Pons (tissue), 1 donor: ENCODE measurements around the gene METTL4.

Experiments used
- DNase-seq: peaks from one replicate; pipeline ENCODE4 v3.0.0-alpha.2; 2016; ENCODE audit warnings: low spot score

The METTL4 gene

DNA sequence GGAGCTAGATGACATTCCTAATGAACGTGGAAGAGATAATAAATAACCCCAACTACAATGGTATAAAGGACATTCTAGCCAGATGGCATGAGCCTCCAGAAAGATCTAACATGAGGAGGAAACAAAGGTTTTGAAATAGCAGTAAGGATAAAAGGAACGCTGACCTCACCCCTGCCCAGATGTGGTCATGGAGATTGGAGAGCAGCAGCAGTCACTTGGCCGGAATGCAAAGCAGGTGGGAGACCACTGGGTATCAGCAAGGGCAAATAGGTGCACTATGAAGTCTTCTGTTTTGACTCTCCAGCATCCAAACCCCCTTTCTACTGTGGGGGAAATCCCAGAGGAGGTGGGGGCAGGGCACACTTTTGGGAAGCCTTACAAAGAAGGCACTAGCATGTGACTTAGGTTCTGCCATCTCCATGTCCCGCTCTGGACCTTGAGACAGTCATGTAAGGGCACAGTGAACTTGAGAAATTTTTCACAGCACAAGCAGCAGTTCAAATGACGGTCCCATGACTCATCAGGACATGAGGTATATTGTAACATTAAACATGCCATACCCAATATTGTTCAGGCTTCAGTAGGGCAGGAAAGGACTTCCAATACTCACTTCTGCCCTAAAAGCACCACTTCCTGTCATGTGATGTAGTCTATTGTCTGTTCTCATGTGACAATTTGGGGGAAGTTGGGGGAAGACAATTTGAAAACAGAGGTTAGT is 55.2 kb downstream of the METTL4 start:
- no peak for DNase-seq

- DNase-seq: no peak
Observed at GRCh38 chr18:2515171-2515787, 56.0 kb downstream of the METTL4 start.

DNA sequence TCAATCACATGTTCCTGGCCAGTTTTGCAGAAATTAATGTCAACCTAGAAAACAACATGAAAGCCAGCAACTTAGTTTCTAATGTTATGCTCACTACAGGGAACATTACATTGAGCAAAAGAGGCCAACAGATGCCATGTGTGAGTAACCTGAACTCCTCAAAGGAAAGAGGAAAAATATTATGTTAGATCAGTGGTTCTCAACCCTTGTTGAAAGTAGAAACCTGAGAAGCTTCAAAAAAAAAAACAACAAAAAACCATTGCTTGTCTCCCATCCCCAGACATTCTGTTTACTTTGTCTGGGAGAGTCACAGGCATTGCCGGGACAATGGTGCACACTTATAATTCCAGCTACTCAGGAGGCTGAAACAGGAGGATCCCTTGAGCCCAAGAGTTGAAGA is 57.7 kb downstream of the METTL4 start:
- DNase-seq: no peak

- DNase-seq: no peak
Observed at GRCh38 chr18:2512059-2512458, 59.2 kb downstream of the METTL4 start.

DNA sequence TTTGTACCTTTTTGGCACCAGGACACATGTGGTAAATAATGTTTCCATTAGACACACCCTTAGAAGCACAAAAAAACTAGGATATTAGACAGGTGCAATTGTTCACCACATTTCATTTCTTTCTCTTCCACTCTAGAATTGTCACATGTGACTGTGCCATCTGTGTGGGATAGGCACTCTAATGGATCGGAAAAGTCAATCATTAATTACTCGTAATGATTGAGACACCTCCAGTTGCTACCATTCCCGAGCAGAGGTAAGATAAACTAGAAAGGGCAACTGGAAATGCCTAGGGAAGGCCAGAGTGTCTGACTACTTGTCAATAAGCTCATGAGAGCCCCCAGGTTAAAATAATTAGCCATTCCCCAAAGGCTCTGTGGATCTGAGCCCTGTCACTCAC is 59.9 kb downstream of the METTL4 start:
- no peak for DNase-seq

DNA sequence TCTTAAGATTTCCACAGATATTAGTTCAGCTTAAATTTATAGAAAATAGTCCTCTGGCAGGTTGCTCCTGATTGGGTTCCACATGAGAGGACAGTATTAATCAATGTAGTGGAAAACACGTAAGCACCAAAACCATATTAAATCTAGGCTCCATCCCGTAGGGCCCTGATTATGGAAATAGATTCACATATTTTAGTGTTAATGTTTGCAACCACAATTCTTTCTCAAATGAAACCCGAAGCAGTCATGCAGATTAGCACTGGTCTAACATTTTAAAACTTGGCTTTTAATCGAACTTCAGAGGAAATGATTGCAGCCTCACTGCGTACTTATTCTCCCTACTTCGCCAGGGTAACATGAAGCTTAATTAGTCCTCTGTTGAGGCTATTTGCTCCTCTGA is 60.9 kb downstream of the METTL4 start:
- DNase-seq: no peak

GRCh38 chr18:2508678-2509077 is 62.6 kb downstream of the METTL4 start:
- no peak for DNase-seq

GRCh38 chr18:2508155-2508554 is 63.1 kb downstream of the METTL4 start:
- no peak for DNase-seq

- DNase-seq: no peak
Observed at GRCh38 chr18:2504642-2505041, 66.7 kb downstream of the METTL4 start.

GRCh38 chr18:2502880-2503279 is 68.4 kb downstream of the METTL4 start:
- no peak for DNase-seq

DNA sequence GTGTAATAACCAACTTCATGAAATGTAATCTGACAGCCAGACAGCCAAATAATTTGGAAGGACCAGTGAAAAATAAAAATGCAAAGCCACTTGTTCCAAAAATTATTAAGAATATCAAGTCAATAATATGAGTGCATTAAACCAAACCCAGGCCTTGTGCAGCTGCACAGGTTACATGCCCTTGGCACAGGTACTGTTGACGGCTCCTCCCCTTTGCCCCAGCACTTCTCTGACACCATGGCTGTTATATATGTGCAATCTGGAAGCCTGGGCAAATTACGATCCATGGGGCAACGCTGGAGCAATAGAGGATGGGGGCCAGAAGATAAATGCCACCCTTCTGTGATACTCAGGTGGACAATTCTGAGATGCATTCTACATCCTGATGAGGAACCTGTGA is 68.9 kb downstream of the METTL4 start:
- DNase-seq: no peak

GRCh38 chr18:2497797-2498196 is 73.5 kb downstream of the METTL4 start:
- no peak for DNase-seq

DNA sequence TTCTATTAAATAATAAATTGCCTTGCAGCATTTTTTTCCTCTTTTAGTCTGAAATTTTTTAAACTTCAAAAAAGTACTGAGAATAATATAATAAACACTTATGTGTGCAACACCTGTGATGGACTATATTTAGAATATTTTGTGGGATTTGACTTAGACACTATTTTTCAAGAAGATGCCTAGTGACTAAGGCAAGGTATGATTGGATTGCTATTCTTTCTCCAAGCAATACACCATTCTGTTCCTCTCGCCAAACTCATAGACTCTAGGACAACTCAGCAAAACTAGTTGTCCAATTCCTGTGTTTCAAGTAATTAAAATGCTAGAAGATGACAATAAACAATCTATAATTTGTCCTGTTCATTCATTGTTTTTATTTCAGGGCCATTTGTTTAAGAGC is 75.9 kb downstream of the METTL4 start:
- no peak for DNase-seq

DNA sequence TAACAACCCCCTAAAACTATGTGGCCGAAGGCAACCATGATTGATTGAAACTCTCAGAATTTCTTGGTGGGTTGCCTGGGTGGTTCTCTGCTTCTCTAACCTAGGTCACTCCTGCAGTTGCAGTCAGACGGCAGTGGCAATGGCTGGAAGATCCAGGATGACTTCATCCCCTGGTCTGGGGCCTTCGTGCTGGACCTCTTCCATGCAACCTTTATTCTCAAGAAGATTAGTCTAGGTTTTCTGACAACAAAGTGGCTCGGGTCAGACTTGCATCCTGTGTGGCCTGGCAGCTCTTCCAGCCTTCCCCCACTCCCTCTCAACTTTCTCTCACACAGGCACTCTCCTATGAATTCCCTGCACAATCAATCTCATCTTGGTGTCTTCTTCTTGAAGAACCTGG is 76.4 kb downstream of the METTL4 start:
- DNase-seq: no peak
